SHP77 (cell line): Measurements from ENCODE around the gene FGF9.

Experiments used
- DNase-seq, 2 experiments: peaks; one replicate each; lab custom pipeline; 2025; lab: John Stamatoyannopoulos, UW

FGF9 gene

GRCh38 chr13:21670883-21671619 lies at the start of gene FGF9:
TSS of gene FGF9 (plus strand) at chr13:21671073. CDS start at chr13:21671913, 840 bp downstream.
- DNase-seq, result peak; percentile 76 to 87

- peak; percentile 36 to 57 for DNase-seq
Observed at GRCh38 chr13:21625366-21625765, 45.5 kb upstream of the FGF9 start.

- no peak for DNase-seq
Observed at GRCh38 chr13:21632196-21632595, 38.7 kb upstream of the FGF9 start.

- no peak for DNase-seq
Observed at GRCh38 chr13:21636656-21637055, 34.2 kb upstream of the FGF9 start.

GRCh38 chr13:21637296-21637695 lies 33.6 kb upstream of the FGF9 start:
- DNase-seq, result peak; percentile 72 to 76

GRCh38 chr13:21638319-21639282 lies 32.3 kb upstream of the FGF9 start:
- DNase-seq, result peak; percentile 3 to 9

GRCh38 chr13:21639561-21639960 lies 31.3 kb upstream of the FGF9 start:
- DNase-seq, result no peak

GRCh38 chr13:21641629-21642028 lies 29.2 kb upstream of the FGF9 start:
- no peak for DNase-seq

- DNase-seq, result no peak
Observed at GRCh38 chr13:21657538-21657937, 13.3 kb upstream of the FGF9 start.

GRCh38 chr13:21659087-21659486 lies 11.8 kb upstream of the FGF9 start:
- DNase-seq, result no peak

GRCh38 chr13:21661097-21661909 lies 9.6 kb upstream of the FGF9 start:
- no peak for DNase-seq

GRCh38 chr13:21663197-21663596 lies 7.7 kb upstream of the FGF9 start:
- peak; percentile 48 to 57 for DNase-seq

GRCh38 chr13:21668732-21669275 lies 2.1 kb upstream of the FGF9 start:
- peak; percentile 34 to 43 for DNase-seq

- peak; percentile 48 to 64 for DNase-seq
Observed at GRCh38 chr13:21670006-21670882, 629 bp upstream of the FGF9 start.

- peak; percentile 12 to 22 for DNase-seq
Observed at GRCh38 chr13:21671620-21672286, 880 bp downstream of the FGF9 start.

- no peak for DNase-seq
Observed at GRCh38 chr13:21672287-21672680, 1.4 kb downstream of the FGF9 start.

GRCh38 chr13:21672796-21673538 lies 2.1 kb downstream of the FGF9 start:
- DNase-seq, result peak in 1 of 2 experiments; percentile 10

GRCh38 chr13:21673539-21673788 lies 2.6 kb downstream of the FGF9 start:
- DNase-seq, result no peak

- peak; percentile 35 to 60 for DNase-seq
Observed at GRCh38 chr13:21673789-21674489, 3.1 kb downstream of the FGF9 start.
